GM19351 (cell line): ENCODE measurements around the gene ATP5F1B.

Source experiments
- ATAC-seq: cut with Tn5 transposase; IDR thresholded peaks from one replicate; pipeline ENCODE4 v1.9.1; 2021; ENCODE audit warnings: mild to moderate bottlenecking, moderate library complexity; ENCODE audit not compliant: unreplicated experiment

Gene ATP5F1B

GRCh38 chr12:56645717-56646446 lies at the start of gene ATP5F1B:
Gene ATP5F1B, minus strand, starts transcription at chr12:56645984. Its CDS starts 21 bp downstream, at chr12:56645963.
- ATAC-seq = peak; percentile 96

- no peak for ATAC-seq
Observed at GRCh38 chr12:56694161-56694560, 48.4 kb upstream of the ATP5F1B start.

GRCh38 chr12:56688846-56689109 lies 43.0 kb upstream of the ATP5F1B start:
- no peak for ATAC-seq

GRCh38 chr12:56688129-56688845 lies 42.5 kb upstream of the ATP5F1B start, which contains the start of gene PTGES3:
Gene PTGES3, minus strand, starts transcription at chr12:56688284. Its CDS starts 285 bp downstream, at chr12:56687999.
- ATAC-seq = peak; percentile 55

- ATAC-seq = peak; percentile 18
Observed at GRCh38 chr12:56687223-56688128, 41.7 kb upstream of the ATP5F1B start.

- no peak for ATAC-seq
Observed at GRCh38 chr12:56684745-56685359, 39.1 kb upstream of the ATP5F1B start.

- ATAC-seq = no peak
Observed at GRCh38 chr12:56682323-56682722, 36.5 kb upstream of the ATP5F1B start.

- ATAC-seq = no peak
Observed at GRCh38 chr12:56679883-56680575, 34.2 kb upstream of the ATP5F1B start.

- no peak for ATAC-seq
Observed at GRCh38 chr12:56678852-56679251, 33.1 kb upstream of the ATP5F1B start.

- peak; percentile 76 for ATAC-seq
Observed at GRCh38 chr12:56677680-56678079, 31.9 kb upstream of the ATP5F1B start.

GRCh38 chr12:56676851-56677580 lies 31.2 kb upstream of the ATP5F1B start:
- no peak for ATAC-seq

GRCh38 chr12:56671608-56672007 lies 25.8 kb upstream of the ATP5F1B start:
- no peak for ATAC-seq

GRCh38 chr12:56670836-56671235 lies 25.1 kb upstream of the ATP5F1B start:
- no peak for ATAC-seq

GRCh38 chr12:56668197-56668457 lies 22.3 kb upstream of the ATP5F1B start:
- ATAC-seq = no peak

GRCh38 chr12:56661979-56662638 lies 16.3 kb upstream of the ATP5F1B start:
- ATAC-seq = no peak

GRCh38 chr12:56661560-56661959 lies 15.8 kb upstream of the ATP5F1B start:
- no peak for ATAC-seq

- ATAC-seq = peak; percentile 53
Observed at GRCh38 chr12:56658921-56659320, 13.1 kb upstream of the ATP5F1B start.

GRCh38 chr12:56657416-56658379 lies 11.9 kb upstream of the ATP5F1B start:
- peak; percentile 60 for ATAC-seq
